Measurements from ENCODE around the gene AGBL1. TPM values are rescaled to one million over a fixed set of nuclear protein-coding genes. Genes with fewer than 3 reads are reported as not detected.

Gene AGBL1
- total and polyA plus RNA-seq, 8 donors, result under 0.01 to 0.18 TPM; not detected in 6

DNA sequence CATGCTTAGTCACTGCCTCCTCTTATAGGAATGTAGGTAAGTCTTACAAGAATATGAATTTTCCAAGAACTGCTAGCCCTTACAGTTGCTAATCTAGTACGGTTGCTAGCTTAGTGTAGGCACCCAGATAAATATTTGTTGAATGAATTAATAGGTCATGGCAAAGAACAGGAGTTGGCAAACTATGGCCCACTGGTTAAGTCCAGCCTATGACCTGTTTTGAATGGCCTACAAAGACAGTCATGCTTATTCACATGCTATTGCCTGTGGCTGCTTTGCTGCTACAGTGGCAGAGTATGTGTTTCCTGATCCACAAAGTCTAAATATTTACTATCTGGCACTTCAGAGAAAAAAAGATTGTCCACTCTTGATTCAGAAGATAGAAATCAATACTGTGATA lies 631.8 kb downstream of the AGBL1 start:
- no peaks in the 10 kb centered on the region for H3K9me3 ChIP-seq
- H3K27me3 ChIP-seq, result no peaks in the 10 kb centered on the region
- no peaks in the 10 kb centered on the region for H3K36me3 ChIP-seq
- WGBS, 5 donors, result 19 to 65% (median 48%) methylated on average over 1 of the region's 1 CpG
- peaks cover 0 to 6% (median 2%) of the 10 kb centered on the region in 4 donors for H3K4me1 ChIP-seq
- H3K4me3 ChIP-seq, result no peak overlapping the region
- TF ChIP-seq POLR2AphosphoS5 (IDR thresholded peaks at IDR 0.05) (no peak), POLR2A (IDR thresholded peaks at IDR 0.05) (no peak), EP300 (IDR thresholded peaks at IDR 0.05) (no peak)
- TF ChIP-seq, protein P1, sequence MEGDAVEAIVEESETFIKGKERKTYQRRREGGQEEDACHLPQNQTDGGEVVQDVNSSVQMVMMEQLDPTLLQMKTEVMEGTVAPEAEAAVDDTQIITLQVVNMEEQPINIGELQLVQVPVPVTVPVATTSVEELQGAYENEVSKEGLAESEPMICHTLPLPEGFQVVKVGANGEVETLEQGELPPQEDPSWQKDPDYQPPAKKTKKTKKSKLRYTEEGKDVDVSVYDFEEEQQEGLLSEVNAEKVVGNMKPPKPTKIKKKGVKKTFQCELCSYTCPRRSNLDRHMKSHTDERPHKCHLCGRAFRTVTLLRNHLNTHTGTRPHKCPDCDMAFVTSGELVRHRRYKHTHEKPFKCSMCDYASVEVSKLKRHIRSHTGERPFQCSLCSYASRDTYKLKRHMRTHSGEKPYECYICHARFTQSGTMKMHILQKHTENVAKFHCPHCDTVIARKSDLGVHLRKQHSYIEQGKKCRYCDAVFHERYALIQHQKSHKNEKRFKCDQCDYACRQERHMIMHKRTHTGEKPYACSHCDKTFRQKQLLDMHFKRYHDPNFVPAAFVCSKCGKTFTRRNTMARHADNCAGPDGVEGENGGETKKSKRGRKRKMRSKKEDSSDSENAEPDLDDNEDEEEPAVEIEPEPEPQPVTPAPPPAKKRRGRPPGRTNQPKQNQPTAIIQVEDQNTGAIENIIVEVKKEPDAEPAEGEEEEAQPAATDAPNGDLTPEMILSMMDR (IDR thresholded peaks at IDR 0.05), result no peak
- H3K27ac ChIP-seq, result no peak overlapping the region
- intact Hi-C loops (cut with DNase I; ENCODE audit: low total_unique reads), result no loop called here
- no peak for DNase-seq

DNA sequence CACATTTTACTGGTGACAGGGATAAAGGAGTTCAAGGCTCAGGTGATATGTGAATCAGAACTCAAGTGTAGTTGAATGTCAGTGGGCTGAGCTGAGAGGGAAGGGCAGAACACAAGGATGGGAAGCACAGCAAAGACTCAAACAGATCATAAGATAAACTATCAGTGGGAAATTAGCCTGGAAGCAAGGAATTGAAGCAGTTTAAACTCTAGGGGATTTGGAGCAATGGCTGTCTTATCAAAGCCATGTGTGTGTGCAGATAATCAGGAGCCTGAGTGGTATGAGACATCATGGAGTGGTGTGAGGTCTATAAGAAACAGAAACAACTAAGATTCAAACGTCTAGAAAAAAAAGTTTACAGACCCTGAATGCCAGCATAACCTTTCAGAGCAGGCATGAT lies 634.6 kb downstream of the AGBL1 start:
- Histone ChIP-seq H3K27me3 (no peaks in the 10 kb centered on the region), H3K9me3 (no peaks in the 10 kb centered on the region), H3K27ac (no peak overlapping the region), H3K4me3 (no peak overlapping the region), H3K4me1 (peaks cover 0 to 6% (median 2%) of the 10 kb centered on the region in 4 donors), H3K36me3 (no peaks in the 10 kb centered on the region)
- 0 to 32% (median 14%) methylated on average over 1 of the region's 1 CpG for WGBS, 5 donors
- no peak for TF ChIP-seq EP300 (IDR thresholded peaks at IDR 0.05)
- TF ChIP-seq POLR2A (IDR thresholded peaks at IDR 0.05), result no peak
- TF ChIP-seq POLR2AphosphoS5 (IDR thresholded peaks at IDR 0.05), result no peak
- TF ChIP-seq, protein P1 (IDR thresholded peaks at IDR 0.05), result no peak
- intact Hi-C loops (cut with DNase I; ENCODE audit: low total_unique reads), result no loop called here
- no peak for DNase-seq

DNA sequence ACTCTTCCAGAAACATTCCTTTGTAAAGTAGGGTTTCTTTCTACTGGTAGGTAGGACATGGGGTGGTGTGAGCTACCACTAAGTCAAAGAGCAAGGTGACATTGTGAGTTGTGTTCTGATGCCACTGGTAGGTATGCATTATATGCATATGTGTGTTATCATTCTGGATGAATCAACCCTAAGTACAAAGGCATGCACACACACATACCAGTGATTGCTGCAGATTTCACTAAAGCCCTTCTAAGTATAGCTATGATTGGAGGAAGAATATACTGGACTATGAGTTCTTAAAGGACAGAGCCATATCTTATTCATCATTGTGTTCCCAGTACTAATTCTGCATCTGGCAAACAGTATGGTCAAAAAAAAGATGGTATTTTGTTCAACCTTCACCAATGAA lies 646.0 kb downstream of the AGBL1 start:
- no peak for DNase-seq
- Histone ChIP-seq H3K4me1 (no peaks in the 10 kb centered on the region), H3K9me3 (no peaks in the 10 kb centered on the region), H3K27ac (no peak overlapping the region), H3K27me3 (no peaks in the 10 kb centered on the region), H3K36me3 (no peaks in the 10 kb centered on the region), H3K4me3 (no peak overlapping the region)
- TF ChIP-seq POLR2AphosphoS5 (IDR thresholded peaks at IDR 0.05) (no peak), POLR2A (IDR thresholded peaks at IDR 0.05) (no peak), EP300 (IDR thresholded peaks at IDR 0.05) (no peak)
- TF ChIP-seq, protein P1 (IDR thresholded peaks at IDR 0.05), result no peak
- intact Hi-C loops (cut with DNase I; ENCODE audit: low total_unique reads), result no loop called here

DNA sequence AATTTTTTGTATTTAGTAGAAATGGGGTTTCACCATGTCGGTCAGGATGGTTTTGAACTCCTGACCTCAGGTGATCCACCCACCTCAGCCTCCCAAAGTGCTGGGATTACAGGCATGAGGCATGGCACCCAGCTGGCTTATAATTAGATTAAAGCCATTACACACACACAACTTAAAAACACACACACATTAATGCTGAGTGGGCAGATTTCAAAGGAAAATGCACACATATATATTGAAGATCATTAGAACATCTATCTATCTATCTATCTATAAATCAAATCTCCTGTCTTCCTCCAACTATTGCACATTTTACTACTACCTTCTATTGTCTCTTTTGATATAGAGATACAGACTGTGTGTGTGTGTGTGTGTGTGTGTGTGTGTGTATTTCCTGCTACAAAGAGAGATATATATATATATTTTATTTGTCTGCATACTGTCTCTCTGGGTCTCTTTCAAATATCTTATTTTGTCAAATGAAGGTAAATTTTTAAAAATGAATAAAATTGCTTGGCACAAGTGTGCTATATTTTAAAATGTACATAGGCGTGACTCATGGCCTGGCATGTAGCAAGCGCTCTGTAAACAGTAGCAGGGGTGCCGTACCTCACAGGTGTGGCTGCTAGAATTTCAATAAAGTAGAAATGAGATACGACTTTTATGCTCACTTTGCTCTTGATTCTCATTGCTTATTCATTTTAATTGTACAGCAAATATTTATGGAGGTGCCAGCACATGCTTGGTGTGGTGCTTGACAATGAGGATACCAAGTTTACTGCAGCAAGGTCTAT lies 655.8 kb downstream of the AGBL1 start:
- H3K4me3 ChIP-seq, result no peak overlapping the region
- H3K27ac ChIP-seq, result no peak overlapping the region
- H3K36me3 ChIP-seq, result no peaks in the 10 kb centered on the region
- no peaks in the 10 kb centered on the region for H3K4me1 ChIP-seq
- WGBS, 5 donors, result 39 to 65% (median 43%) methylated on average over 5 of the region's 5 CpGs
- TF ChIP-seq, protein P1 (IDR thresholded peaks at IDR 0.05), result no peak
- TF ChIP-seq POLR2AphosphoS5 (IDR thresholded peaks at IDR 0.05) (no peak), POLR2A (IDR thresholded peaks at IDR 0.05) (no peak), EP300 (IDR thresholded peaks at IDR 0.05) (no peak)
- peaks cover 0 to 4% (median 0%) of the 10 kb centered on the region in 4 donors for H3K9me3 ChIP-seq
- intact Hi-C loops (cut with DNase I; ENCODE audit: low total_unique reads), result no loop called here
- peak in 1 of 2 donors; percentile 6 for DNase-seq
- no peaks in the 10 kb centered on the region for H3K27me3 ChIP-seq
